ENCODE results near the gene MSANTD1.

GRCh38 chr4:3248178-3248480, 830 bp upstream of the MSANTD1 start:
- TF ChIP-seq POLR2A (IDR thresholded peaks at IDR 0.05; ENCODE audit: low read depth, low read length) = no peak
- TF ChIP-seq POU2F2 (IDR thresholded peaks at IDR 0.05; ENCODE audit: low read depth, low read length) = no peak
- no peak for TF ChIP-seq POLR2AphosphoS5 (IDR thresholded peaks at IDR 0.05; ENCODE audit: low read depth, low read length)
- TF ChIP-seq TAF1 (IDR thresholded peaks at IDR 0.05; ENCODE audit: low read depth, low read length) = no peak
